Measurements from ENCODE around the gene GUCD1. TPM values are rescaled to one million over a fixed set of nuclear protein-coding genes. Genes with fewer than 3 reads are reported as not detected.

The GUCD1 gene
- total RNA-seq, 2 donors from 2014 or later: 44.4 to 58.7 TPM

DNA sequence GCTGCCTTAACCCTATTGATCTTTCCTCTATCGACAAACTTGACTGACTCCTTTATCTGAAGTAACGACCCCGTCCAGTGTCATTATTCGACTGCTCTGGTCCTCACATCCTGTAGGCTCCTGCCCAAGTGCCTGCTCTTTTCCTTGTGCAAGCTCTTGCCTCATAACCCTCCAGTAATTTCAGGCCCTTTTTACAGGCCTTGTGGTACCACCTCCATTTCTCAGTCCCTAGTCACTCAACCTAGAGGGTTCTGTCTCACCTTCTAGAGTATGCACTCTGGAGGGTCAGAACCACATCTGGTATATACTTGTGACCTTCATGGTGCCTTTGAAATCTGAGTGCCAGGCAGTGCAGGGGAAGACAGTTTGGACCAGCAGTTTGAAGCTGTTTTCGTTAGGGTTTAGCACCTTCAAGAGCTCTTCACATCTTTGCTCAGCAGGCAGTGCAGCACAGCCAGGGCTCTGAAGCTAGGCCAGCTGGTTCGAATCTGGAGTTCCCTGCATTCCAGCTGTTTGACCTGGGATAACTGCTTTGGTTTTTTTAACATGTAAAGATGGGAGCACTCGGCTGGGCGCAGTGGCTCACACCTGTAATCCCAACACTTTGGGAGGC is 12.1 kb upstream of the GUCD1 start:
- Histone ChIP-seq H3K9me3 (no peaks in the 10 kb centered on the region), H3K4me3 (no peak overlapping the region), H3K27me3 (no peaks in the 10 kb centered on the region), H3K4me1 (peaks cover 26% of the 10 kb centered on the region), H3K27ac (no peak overlapping the region), H3K36me3 (replicated peaks in 1 of 2; ENCODE audit: insufficient read depth in 1 of 2, low read depth in 2 of 2) (peaks cover under 1 to 7% of the 10 kb centered on the region in 2 donors)
- WGBS, 2 donors: 50 to 52% methylated on average over 8 of the region's 8 CpGs
- DNase-seq: no peak
- TF ChIP-seq POLR2A (IDR thresholded peaks at IDR 0.05): no peak
- TF ChIP-seq, protein P1, sequence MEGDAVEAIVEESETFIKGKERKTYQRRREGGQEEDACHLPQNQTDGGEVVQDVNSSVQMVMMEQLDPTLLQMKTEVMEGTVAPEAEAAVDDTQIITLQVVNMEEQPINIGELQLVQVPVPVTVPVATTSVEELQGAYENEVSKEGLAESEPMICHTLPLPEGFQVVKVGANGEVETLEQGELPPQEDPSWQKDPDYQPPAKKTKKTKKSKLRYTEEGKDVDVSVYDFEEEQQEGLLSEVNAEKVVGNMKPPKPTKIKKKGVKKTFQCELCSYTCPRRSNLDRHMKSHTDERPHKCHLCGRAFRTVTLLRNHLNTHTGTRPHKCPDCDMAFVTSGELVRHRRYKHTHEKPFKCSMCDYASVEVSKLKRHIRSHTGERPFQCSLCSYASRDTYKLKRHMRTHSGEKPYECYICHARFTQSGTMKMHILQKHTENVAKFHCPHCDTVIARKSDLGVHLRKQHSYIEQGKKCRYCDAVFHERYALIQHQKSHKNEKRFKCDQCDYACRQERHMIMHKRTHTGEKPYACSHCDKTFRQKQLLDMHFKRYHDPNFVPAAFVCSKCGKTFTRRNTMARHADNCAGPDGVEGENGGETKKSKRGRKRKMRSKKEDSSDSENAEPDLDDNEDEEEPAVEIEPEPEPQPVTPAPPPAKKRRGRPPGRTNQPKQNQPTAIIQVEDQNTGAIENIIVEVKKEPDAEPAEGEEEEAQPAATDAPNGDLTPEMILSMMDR (IDR thresholded peaks at IDR 0.05): no peak
- intact Hi-C loops (cut with DNase I): no loop called here
- no peak for ATAC-seq

DNA sequence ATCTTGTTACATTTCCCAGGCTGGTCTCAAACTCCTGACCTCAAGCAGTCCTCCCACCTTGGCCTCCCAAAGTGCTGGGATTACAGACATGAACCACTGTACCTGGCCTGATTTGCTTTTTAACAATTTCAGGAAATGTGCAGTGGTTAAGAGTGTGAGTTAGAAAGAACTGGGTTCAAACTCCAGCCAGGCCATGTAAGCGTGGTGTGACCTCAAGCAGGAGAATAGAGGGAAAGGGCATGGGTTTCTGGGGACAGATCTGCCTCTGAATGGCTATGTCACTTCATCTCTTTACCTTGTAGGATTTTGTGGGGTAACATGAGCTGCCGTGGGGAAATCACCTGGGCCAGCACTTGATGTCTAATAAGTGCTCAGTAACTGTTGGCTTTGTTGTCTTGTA is 10.1 kb upstream of the GUCD1 start:
- H3K9me3 ChIP-seq: no peaks in the 10 kb centered on the region
- DNase-seq: no peak
- TF ChIP-seq, protein P1 (IDR thresholded peaks at IDR 0.05): no peak
- no peak for TF ChIP-seq POLR2A (IDR thresholded peaks at IDR 0.05)
- no peak overlapping the region for H3K4me3 ChIP-seq
- ATAC-seq: no peak
- WGBS, 2 donors: 88 to 94% methylated on average over 2 of the region's 2 CpGs
- peaks cover 20% of the 10 kb centered on the region for H3K4me1 ChIP-seq
- H3K27ac ChIP-seq: no peak overlapping the region
- H3K27me3 ChIP-seq: no peaks in the 10 kb centered on the region
- H3K36me3 ChIP-seq (replicated peaks in 1 of 2; ENCODE audit: insufficient read depth in 1 of 2, low read depth in 2 of 2): peaks cover 0 to 7% of the 10 kb centered on the region in 2 donors
- intact Hi-C loops (cut with DNase I): no loop called here

DNA sequence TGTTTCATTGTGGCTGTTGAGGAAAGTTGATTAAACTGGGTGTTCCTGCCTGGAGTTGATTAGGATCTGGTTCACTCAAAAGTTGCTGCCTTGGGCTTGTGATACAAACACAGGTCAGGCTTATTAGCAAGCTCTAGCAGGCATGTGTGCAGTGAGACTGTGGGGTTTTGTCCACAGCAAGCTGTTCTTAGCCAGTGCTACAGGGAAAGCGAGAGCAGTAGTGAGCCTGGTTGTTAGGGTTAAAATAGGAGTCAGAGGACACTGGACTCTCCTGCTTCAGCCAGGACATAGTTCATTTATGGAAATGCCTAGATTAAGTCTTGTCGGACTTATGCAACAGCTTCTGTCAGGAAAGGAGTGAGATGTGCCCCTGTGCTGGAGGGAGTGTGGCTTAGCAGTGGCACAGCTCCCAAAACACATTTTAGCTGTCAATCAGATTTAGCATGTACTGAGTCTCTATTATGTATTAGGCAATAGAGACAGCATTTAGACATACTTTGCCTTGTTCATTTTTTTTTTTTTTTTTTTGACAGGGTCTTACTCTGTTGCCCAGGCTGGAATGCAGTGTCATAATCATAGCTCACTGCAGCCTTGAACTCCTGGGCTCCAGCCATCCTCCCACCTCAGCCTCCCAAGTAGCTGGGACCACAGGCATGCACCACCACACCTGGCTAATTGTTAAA is 9.6 kb upstream of the GUCD1 start:
- no peak for DNase-seq
- no peak overlapping the region for H3K27ac ChIP-seq
- no peak overlapping the region for H3K4me3 ChIP-seq
- H3K36me3 ChIP-seq (replicated peaks in 1 of 2; ENCODE audit: insufficient read depth in 1 of 2, low read depth in 2 of 2): peaks cover 0 to 7% of the 10 kb centered on the region in 2 donors
- ATAC-seq: peak; percentile 24
- intact Hi-C loops (cut with DNase I): no loop called here
- peaks cover 20% of the 10 kb centered on the region for H3K4me1 ChIP-seq
- WGBS, 2 donors: 46 to 52% methylated on average over 2 of the region's 2 CpGs
- H3K27me3 ChIP-seq: no peaks in the 10 kb centered on the region
- H3K9me3 ChIP-seq: no peaks in the 10 kb centered on the region
- TF ChIP-seq, protein P1 (IDR thresholded peaks at IDR 0.05): no peak
- TF ChIP-seq POLR2A (IDR thresholded peaks at IDR 0.05): no peak

DNA sequence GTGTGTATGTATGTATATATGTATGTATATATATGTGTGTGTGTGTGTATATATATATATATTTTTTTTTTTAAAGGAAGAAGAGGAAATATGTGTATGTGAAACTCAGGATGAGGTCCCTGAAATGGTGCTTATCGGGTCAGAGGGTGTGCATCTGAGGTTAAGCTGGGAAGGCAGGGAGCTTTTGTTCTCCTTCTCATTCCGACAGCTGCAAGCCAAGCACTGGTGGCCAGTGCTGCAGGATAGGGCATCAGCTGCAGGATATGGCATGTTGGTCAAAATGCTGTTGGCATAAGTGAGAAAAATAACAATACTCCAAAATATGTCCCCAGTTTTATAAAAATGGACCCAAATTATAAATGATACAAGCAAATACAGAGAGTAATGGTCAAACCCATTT is 8.3 kb upstream of the GUCD1 start:
- ATAC-seq: no peak
- Histone ChIP-seq H3K9me3 (no peaks in the 10 kb centered on the region), H3K4me3 (no peak overlapping the region), H3K27me3 (no peaks in the 10 kb centered on the region), H3K36me3 (replicated peaks in 1 of 2; ENCODE audit: insufficient read depth in 1 of 2, low read depth in 2 of 2) (peaks cover 0 to 8% of the 10 kb centered on the region in 2 donors), H3K4me1 (peaks cover 20% of the 10 kb centered on the region), H3K27ac (no peak overlapping the region)
- no peak for DNase-seq
- TF ChIP-seq, protein P1 (IDR thresholded peaks at IDR 0.05): no peak
- no peak for TF ChIP-seq POLR2A (IDR thresholded peaks at IDR 0.05)
- intact Hi-C loops (cut with DNase I): no loop called here
- WGBS, 2 donors: 81 to 94% methylated on average over 2 of the region's 2 CpGs
